22Rv1 (cell line): Measurements from ENCODE around the gene ZNF813.

Source experiments
- CTCF ChIP-seq: fragments of 450-650 bp; IDR thresholded peaks from 2 replicates; pipeline ENCODE4 v1.5.1; 2017; ENCODE audit warnings: mild to moderate bottlenecking
- ZFX ChIP-seq: fragments of 450-650 bp; IDR thresholded peaks from 2 replicates; pipeline ENCODE4 v1.6.1; 2017; ENCODE audit warnings: antibody characterized with exemption, borderline replicate concordance

GRCh38 chr19:53545271-53546065, 77.9 kb downstream of the ZNF813 start:
- TF ChIP-seq CTCF, result no peak
- no peak for TF ChIP-seq ZFX
